Measurements from ENCODE around the gene SUMO2. TPM values are rescaled to one million over a fixed set of nuclear protein-coding genes. Genes with fewer than 3 reads are reported as not detected.
"Not testable (repeated sequence)": the region's sequence is repeated elsewhere in the genome, so short reads cannot be mapped to it uniquely, and the experiment has no call there.

SUMO2 gene
- total RNA-seq, 2 experiments from 2014 or later = 286 to 628 TPM

- intact Hi-C loops (cut with micrococcal nuclease; ENCODE audit: unreplicated experiment) = no loop called here
- Histone ChIP-seq H3K36me3 (ENCODE audit: insufficient read depth, low read length) (peaks cover 99% of the 10 kb centered on the region), H3K9me2 (ENCODE audit: insufficient read depth, low read length) (no peaks in the 10 kb centered on the region), H3K4me1 (ENCODE audit: insufficient read depth, low read length, poor library complexity, severe bottlenecking) (peaks cover 7% of the 10 kb centered on the region), H3K79me2 (ENCODE audit: insufficient read depth, low read depth, low read length) (peaks cover 80% of the 10 kb centered on the region), H3K27ac (ENCODE audit: low read depth, low read length, poor library complexity, severe bottlenecking) (no peak overlapping the region), H3K9me3 (ENCODE audit: low read length) (no peaks in the 10 kb centered on the region), H4K20me1 (ENCODE audit: insufficient read depth, low read length) (peaks cover 9% of the 10 kb centered on the region), H3K4me2 (ENCODE audit: low read length) (no peak overlapping the region), H2AFZ (ENCODE audit: low read length) (no peak overlapping the region), H3K4me3 (ENCODE audit: low read depth, low read length, poor library complexity, severe bottlenecking) (no peak overlapping the region)
- no TSS peak for BruUV-seq (replicated peaks)
- DNase-seq (ENCODE audit: low spot score) = no peak
- TF ChIP-seq EZH2phosphoT487 (IDR thresholded peaks at IDR 0.05; ENCODE audit: borderline replicate concordance, low read depth, low read length) (no peak), CTCF (conservative IDR thresholded peaks at IDR 0.05; ENCODE audit: low read length) (no peak)
- CTCF ChIA-PET (ENCODE audit: unreplicated experiment) = no interaction called here
- POLR2A ChIA-PET = no interaction called here
These were observed 7.8 kb downstream of the SUMO2 start for GRCh38 chr17:75174996-75175395.

GRCh38 chr17:75173526-75173925 is 9.2 kb downstream of the SUMO2 start:
- H4K20me1 ChIP-seq (ENCODE audit: insufficient read depth, low read length) = peaks cover 9% of the 10 kb centered on the region; the same call in 1 of the 2 replicates
- peaks cover 99% of the 10 kb centered on the region for H3K36me3 ChIP-seq (ENCODE audit: insufficient read depth, low read length)
- no peak overlapping the region for H3K4me2 ChIP-seq (ENCODE audit: low read length)
- H3K79me2 ChIP-seq (ENCODE audit: insufficient read depth, low read depth, low read length) = peaks cover 73% of the 10 kb centered on the region
- no TSS peak for BruUV-seq (replicated peaks)
- no peak overlapping the region for H2AFZ ChIP-seq (ENCODE audit: low read length)
- no peaks in the 10 kb centered on the region for H3K9me2 ChIP-seq (ENCODE audit: insufficient read depth, low read length)
- ChIA-PET POLR2A (interaction anchor here (0.7 to 0.9 kb wide), 2 partner anchors 28 to 30 kb away, joined by 3 read pairs; no protein-coding TSS in a partner anchor), CTCF (ENCODE audit: unreplicated experiment) (interaction anchor here (0.6 kb wide), 1 partner anchor 169 kb away, joined by 5 read pairs; no protein-coding TSS in a partner anchor)
- H3K4me3 ChIP-seq (ENCODE audit: low read depth, low read length, poor library complexity, severe bottlenecking) = no peak overlapping the region
- intact Hi-C loops (cut with micrococcal nuclease; ENCODE audit: unreplicated experiment) = no loop called here
- no peak for DNase-seq (ENCODE audit: low spot score)
- H3K9me3 ChIP-seq (ENCODE audit: low read length) = no peaks in the 10 kb centered on the region
- TF ChIP-seq CTCF (conservative IDR thresholded peaks at IDR 0.05; ENCODE audit: low read length) (no peak), EZH2phosphoT487 (IDR thresholded peaks at IDR 0.05; ENCODE audit: borderline replicate concordance, low read depth, low read length) (no peak)
- H3K4me1 ChIP-seq (ENCODE audit: insufficient read depth, low read length, poor library complexity, severe bottlenecking) = peaks cover 3% of the 10 kb centered on the region
- H3K27ac ChIP-seq (ENCODE audit: low read depth, low read length, poor library complexity, severe bottlenecking) = no peak overlapping the region

- Histone ChIP-seq H3K4me1 (ENCODE audit: insufficient read depth, low read length, poor library complexity, severe bottlenecking) (peaks cover 3% of the 10 kb centered on the region), H3K79me2 (ENCODE audit: insufficient read depth, low read depth, low read length) (peaks cover 40% of the 10 kb centered on the region), H3K9me2 (ENCODE audit: insufficient read depth, low read length) (no peaks in the 10 kb centered on the region), H3K4me2 (ENCODE audit: low read length) (no peak overlapping the region), H3K4me3 (ENCODE audit: low read depth, low read length, poor library complexity, severe bottlenecking) (no peak overlapping the region), H3K36me3 (ENCODE audit: insufficient read depth, low read length) (peaks cover 96% of the 10 kb centered on the region), H2AFZ (ENCODE audit: low read length) (no peak overlapping the region), H3K27ac (ENCODE audit: low read depth, low read length, poor library complexity, severe bottlenecking) (no peak overlapping the region), H3K9me3 (ENCODE audit: low read length) (no peaks in the 10 kb centered on the region), H4K20me1 (ENCODE audit: insufficient read depth, low read length) (peaks cover 9% of the 10 kb centered on the region; the same call in 1 of the 2 replicates)
- no peak for DNase-seq (ENCODE audit: low spot score)
- ChIA-PET CTCF (ENCODE audit: unreplicated experiment) (no interaction called here), POLR2A (interaction anchor here (0.7 to 0.9 kb wide), 2 partner anchors 92 to 562 kb away, joined by 3 read pairs; no protein-coding TSS in a partner anchor)
- intact Hi-C loops (cut with micrococcal nuclease; ENCODE audit: unreplicated experiment) = no loop called here
- no TSS peak for BruUV-seq (replicated peaks)
- TF ChIP-seq EZH2phosphoT487 (IDR thresholded peaks at IDR 0.05; ENCODE audit: borderline replicate concordance, low read depth, low read length) = no peak
- TF ChIP-seq CTCF (conservative IDR thresholded peaks at IDR 0.05; ENCODE audit: low read length) = no peak
These were observed 13.8 kb downstream of the SUMO2 start for GRCh38 chr17:75168998-75169397.

GRCh38 chr17:75164606-75165005 is 18.2 kb downstream of the SUMO2 start:
- BruUV-seq (replicated peaks); H4K20me1 ChIP-seq (ENCODE audit: insufficient read depth, low read length); H3K9me2 ChIP-seq (ENCODE audit: insufficient read depth, low read length); H2AFZ ChIP-seq (ENCODE audit: low read length); H3K4me1 ChIP-seq (ENCODE audit: insufficient read depth, low read length, poor library complexity, severe bottlenecking); H3K4me3 ChIP-seq (ENCODE audit: low read depth, low read length, poor library complexity, severe bottlenecking); H3K9me3 ChIP-seq (ENCODE audit: low read length); intact Hi-C loops (cut with micrococcal nuclease; ENCODE audit: unreplicated experiment); POLR2A ChIA-PET; H3K4me2 ChIP-seq (ENCODE audit: low read length); DNase-seq (ENCODE audit: low spot score); H3K79me2 ChIP-seq (ENCODE audit: insufficient read depth, low read depth, low read length); H3K27ac ChIP-seq (ENCODE audit: low read depth, low read length, poor library complexity, severe bottlenecking); CTCF ChIA-PET (ENCODE audit: unreplicated experiment): not testable (repeated sequence)
- peaks cover 74% of the 10 kb centered on the region for H3K36me3 ChIP-seq (ENCODE audit: insufficient read depth, low read length)

Data from OCI-LY7 (cell line).